Ishikawa (cell line): ENCODE results near the gene CHCHD6.

Source experiments
- EP300 ChIP-seq: IDR thresholded peaks from 2 replicates; pipeline ENCODE4 v1.6.1; 2012; ENCODE audit warnings: borderline replicate concordance
- TAF1 ChIP-seq: IDR thresholded peaks from 2 replicates; pipeline ENCODE4 v1.6.1; 2012; ENCODE audit warnings: low read depth, mild to moderate bottlenecking
- TF ChIP-seq, protein P1 (sequence below): IDR thresholded peaks from 2 replicates; pipeline ENCODE4 v1.6.1; 2012; ENCODE audit warnings: low read depth, mild to moderate bottlenecking

DNA sequence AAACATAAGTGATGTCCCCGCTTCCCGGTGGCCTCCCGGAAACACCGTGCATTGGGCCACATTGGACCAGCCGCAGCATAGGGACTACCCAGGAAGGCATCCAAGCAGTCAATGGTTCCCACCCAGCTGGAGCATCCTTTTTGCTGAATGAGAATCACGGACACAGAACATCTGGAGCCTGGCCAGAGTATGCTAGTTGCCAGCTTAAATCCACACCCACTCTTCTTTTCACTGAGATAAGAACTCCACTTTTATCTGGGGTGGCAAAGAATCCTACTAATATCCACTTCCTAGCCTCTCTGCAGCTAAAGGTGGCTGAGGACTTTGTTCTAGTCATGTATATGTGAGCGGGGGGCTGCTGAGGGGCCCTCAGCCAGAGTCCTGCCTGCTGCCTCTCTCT, 183.6 kb downstream of the CHCHD6 start:
- TF ChIP-seq TAF1: no peak
- TF ChIP-seq EP300: no peak
- TF ChIP-seq, protein P1, sequence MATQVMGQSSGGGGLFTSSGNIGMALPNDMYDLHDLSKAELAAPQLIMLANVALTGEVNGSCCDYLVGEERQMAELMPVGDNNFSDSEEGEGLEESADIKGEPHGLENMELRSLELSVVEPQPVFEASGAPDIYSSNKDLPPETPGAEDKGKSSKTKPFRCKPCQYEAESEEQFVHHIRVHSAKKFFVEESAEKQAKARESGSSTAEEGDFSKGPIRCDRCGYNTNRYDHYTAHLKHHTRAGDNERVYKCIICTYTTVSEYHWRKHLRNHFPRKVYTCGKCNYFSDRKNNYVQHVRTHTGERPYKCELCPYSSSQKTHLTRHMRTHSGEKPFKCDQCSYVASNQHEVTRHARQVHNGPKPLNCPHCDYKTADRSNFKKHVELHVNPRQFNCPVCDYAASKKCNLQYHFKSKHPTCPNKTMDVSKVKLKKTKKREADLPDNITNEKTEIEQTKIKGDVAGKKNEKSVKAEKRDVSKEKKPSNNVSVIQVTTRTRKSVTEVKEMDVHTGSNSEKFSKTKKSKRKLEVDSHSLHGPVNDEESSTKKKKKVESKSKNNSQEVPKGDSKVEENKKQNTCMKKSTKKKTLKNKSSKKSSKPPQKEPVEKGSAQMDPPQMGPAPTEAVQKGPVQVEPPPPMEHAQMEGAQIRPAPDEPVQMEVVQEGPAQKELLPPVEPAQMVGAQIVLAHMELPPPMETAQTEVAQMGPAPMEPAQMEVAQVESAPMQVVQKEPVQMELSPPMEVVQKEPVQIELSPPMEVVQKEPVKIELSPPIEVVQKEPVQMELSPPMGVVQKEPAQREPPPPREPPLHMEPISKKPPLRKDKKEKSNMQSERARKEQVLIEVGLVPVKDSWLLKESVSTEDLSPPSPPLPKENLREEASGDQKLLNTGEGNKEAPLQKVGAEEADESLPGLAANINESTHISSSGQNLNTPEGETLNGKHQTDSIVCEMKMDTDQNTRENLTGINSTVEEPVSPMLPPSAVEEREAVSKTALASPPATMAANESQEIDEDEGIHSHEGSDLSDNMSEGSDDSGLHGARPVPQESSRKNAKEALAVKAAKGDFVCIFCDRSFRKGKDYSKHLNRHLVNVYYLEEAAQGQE: no peak
